HG03442 (cell line): ENCODE results near the gene ABO.
"Not testable (repeated sequence)": the region's sequence is repeated elsewhere in the genome, so short reads cannot be mapped to it uniquely, and the experiment has no call there.

Source experiments
- ATAC-seq: cut with Tn5 transposase; IDR thresholded peaks from one replicate; pipeline ENCODE4 v1.9.1; 2021; ENCODE audit warnings: mild to moderate bottlenecking, moderate library complexity; ENCODE audit not compliant: unreplicated experiment

Gene ABO

GRCh38 chr9:133290751-133291302, 15.8 kb upstream of the ABO start:
- no peak for ATAC-seq

DNA sequence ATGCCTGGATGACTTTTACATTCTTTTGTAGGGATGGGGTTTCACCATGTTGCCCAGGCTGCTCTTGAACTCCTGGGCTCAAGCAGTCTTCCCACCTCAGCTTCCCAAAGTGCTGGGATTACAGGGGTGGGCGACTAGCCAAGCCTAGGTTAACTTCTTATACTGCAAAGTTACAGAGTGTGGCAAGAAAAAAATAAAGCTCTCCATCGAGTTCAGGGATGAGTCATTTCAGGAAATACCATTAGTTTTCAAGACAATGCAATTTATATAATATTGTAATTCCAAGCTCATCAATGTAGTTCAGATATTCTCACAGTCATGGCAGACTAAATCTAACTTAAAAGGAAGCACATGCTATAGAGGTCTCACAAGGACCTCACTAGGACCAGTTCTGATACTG, 11.5 kb upstream of the ABO start:
- no peak for ATAC-seq

GRCh38 chr9:133285252-133285775, 10.3 kb upstream of the ABO start:
- ATAC-seq, result no peak

DNA sequence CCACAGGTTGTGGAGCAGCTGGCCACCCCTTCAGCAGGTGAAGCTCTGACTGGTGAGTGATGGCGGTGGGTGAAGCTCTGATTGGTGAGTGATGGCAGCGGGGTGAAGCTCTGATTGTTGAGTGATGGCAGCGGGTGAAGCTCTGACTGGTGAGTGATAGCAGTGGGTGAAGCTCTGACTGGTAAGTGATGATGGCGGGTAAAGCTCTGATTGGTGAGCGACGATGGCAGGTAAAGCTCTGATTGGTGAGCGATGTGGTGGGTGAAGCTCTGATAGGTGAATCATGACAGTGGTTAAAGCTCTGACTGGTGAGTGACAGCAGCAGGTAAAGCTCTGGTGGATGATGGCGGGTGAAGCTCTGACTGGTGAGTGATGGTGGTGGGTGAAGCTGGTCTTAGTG, 9.4 kb upstream of the ABO start:
- ATAC-seq, result no peak

DNA sequence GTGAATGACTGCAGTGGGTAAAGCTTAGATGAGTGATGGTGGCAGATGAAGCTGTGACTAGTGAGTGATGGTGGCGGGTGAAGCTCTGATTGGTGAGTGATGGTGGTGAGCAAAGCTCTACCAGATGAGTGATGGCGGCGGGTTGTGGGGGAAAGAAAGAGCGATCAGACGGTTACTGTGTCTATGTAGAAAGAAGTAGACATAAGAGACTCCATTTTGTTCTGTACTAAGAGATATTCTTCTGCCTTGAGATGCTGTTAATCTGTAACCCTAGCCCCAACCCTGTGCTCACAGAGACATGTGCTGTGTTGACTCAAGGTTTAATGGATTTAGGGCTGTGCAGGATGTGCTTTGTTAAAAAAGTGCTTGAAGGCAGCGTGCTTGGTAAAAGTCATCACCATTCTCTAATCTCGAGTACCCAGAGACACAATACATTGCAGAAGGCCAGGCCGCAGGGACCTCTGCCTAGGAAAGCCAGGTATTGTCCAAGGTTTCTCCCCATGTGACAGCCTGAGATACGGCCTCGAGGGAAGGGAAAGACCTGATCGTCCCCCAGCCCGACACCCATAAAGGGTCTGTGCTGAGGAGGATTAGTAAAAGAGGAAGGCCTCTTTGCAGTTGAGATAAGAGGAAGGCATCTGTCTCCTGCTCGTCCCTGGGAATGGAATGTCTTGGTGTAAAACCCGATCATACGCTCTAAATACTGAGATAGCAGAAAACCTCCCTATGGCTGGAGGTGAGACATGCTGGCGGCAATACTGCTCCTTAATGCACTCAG, 8.4 kb upstream of the ABO start:
- ATAC-seq, result not testable (repeated sequence)

DNA sequence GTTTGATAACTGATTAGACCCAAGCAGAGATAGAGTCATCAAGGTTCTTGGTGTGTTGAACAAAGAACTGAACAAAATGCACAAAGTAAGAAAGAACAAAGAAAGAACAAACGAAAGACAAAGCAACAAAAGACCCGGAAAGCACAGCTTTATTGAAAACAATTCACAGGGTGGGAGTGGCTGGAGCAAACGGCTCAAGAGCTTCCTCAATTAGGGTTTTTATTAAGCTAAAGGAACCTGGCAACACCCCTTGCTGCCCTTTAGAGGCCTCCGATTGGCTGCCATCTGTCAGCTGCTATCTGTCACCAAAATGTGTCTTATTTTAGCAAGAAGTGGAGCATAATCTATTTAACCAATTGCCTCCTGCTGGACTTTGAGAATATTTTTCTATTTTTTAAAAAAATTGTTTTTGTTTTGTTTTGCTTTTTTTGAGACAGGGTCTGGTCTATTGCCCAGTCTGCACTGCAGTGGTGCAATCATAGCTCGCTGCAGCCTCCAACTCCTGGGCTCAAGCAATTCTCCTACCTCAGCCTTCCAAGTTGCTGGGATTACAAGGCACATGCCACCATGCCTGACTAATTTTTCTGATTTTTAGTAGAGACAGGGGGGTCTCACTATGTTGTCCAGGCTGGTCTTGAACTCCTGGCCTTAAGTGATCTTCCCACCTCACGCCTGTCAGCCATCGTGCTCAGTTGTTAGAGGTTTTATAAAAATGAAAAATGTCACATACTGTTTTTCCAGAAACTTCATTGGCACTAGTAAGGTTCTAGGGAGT, 7.7 kb upstream of the ABO start:
- no peak for ATAC-seq

- no peak for ATAC-seq
Measured at GRCh38 chr9:133280392-133280791, 5.4 kb upstream of the ABO start.

GRCh38 chr9:133278161-133279114, 3.4 kb upstream of the ABO start:
- ATAC-seq, result no peak

GRCh38 chr9:133277467-133277866, 2.5 kb upstream of the ABO start:
- no peak for ATAC-seq

DNA sequence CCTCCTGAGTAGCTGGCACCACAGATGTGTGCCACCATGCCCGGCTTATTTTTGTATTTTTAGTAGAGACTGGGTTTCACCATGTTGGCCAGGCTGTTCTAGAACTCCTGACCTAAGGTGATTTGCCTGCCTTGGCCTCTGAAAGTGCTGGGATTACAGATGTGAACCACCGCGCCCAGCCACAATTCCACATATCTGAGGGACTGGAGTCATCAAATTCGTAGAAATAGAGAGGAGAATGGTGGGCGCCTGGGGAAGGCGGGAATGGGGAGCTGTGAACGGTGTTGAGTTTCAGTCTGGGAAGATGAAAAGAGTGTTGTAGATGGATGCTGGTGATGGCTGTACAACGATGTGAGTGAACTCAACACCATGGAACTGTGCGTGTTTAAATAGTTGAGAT, 1.9 kb upstream of the ABO start:
- no peak for ATAC-seq

DNA sequence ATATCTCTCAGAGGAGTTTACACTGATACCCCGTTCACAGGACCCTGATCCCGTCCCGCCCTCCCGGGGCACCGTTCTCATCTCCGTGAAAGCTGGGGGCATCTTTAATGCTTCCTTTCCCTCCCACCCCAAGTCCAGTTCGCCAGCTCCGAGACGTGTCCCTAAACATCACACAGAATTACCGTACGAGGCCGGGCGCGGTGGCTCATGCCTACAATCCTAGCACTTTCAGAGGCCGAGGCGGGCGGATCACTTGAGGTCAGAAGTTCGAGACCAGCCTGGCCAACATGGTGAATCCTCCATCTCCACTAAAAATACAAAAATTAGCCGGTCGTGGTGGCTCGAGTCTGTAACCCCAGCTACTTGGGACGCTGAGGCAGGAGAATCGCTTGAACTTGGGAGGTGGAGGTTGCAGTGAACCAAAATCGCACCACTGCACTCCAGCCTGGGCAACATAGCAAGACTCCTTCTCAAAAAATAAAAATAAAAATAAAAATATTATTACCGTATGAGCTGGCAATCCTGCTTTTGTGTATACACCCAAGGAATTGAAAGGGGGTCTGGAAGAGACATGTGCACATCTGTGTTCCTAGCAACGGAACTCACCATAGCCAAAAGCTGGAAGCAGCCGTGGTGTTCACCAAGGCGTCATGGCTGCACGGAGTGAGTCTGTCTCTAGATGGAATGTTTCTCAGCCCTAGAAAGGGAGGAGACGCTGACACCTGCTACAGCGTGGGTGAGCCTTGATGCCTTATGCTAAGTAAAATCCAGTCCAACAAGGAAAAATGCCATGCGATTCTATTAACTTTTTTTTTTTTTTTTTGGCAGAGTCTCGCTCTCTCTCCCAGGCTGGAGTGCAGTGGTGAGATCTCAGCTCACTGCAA, 1.2 kb upstream of the ABO start:
- ATAC-seq, result no peak

GRCh38 chr9:133274236-133275104, 531 bp downstream of the ABO start:
- no peak for ATAC-seq

DNA sequence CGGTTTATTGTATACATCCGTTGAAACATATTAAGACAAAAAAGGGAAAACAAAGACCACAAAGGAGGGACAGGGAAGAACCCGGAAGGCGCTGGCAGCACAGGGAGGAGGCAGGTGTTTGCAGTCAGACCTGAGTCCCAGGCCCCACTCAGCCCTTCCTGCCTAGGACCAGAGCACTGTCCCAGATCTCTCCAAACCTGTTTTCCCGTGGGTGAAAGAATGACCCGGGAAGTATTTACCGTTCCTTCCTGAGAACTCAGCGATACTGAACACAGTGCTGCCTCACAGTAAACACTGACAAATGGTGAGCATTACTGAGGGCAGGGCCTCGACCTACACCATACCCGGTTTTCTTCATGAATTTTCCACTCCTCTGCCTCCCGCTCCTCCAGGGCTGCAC, 1.2 kb downstream of the ABO start:
- no peak for ATAC-seq

GRCh38 chr9:133273098-133273497, 1.9 kb downstream of the ABO start:
- no peak for ATAC-seq

DNA sequence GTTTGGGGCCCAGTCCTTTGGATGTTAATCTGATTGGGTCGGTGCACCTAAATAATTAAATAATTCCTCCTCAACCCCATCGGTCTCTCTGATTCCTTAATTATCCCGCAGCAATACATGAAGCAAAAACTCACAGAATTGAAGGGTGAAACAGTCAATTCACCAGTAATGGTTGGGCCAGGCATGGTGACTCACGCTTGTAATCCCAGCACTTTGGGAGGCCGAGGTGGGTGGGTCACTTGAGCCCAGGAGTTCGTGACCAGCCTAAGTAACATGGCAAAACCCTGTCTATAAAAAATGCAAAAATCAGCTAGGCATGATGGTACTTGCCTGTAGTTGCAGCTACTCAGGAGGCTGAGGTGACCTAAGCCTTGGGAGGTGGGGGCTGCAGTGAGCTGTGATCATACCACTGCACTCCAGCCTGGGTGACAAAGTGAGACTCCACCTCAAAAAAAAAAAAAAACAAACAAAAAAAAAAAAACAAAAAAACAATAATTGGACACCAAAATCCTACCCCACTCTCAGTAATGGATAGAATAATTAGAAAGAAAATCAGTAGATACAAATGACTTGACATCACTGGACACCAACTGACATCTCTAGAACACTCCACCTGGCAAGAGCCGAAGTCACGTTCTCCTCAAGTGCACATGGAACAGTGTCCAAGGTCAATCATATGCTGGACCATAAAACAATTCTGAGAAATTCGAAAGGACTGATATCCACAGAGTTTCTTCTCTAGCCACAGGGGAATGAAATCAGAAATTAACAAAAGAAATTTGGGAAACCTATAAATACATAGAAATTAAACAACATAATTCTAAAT, 5.3 kb downstream of the ABO start:
- no peak for ATAC-seq

- not testable (repeated sequence) for ATAC-seq
Measured at GRCh38 chr9:133269136-133269535, 5.9 kb downstream of the ABO start.

DNA sequence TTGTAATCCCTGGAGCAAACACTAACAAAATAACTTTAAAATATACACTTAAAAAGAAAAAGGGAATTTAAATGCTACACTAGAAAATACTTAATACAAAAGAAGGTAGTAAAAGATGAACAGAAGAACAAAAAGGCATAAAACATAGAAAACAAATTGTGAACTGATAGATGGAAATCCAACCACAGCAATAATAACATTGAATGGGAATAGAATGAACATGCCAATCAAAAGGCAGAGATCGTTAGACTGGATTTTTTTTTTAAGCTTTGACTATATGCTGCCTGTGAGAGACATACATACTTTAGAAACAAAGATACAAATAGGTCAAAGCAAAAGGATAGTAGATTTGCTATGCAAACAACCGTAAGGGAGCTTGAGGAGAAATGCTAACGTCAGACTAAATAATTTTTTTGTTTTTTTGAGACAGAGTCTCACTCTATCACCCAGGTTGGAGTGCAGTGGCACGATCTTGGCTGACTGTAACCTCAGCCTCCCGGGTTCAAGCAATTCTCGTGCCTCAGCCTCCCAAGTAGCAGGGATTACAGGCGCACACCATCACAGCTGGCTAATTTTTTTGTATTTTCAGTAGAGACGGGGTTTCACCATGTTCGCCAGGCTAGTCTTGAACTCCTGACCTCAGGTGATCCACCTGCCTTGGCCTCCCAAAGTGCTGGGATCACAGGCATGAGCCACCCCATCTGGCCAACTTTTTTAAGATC, 6.5 kb downstream of the ABO start:
- no peak for ATAC-seq
